HFF-Myc (cell line): ENCODE data around the gene MLLT3.

Experiments used
- DNase-seq: peaks from one replicate; pipeline ENCODE4 v3.0.0-alpha.2; 2011; ENCODE audit warnings: low read depth; ENCODE audit errors: extremely low read depth
- H3K4me3 ChIP-seq: replicated peaks from 2 replicates; pipeline ENCODE4 v1.5.1; 2011; ENCODE audit warnings: low read depth, mild to moderate bottlenecking, control low read depth, low read length
- CTCF ChIP-seq: IDR thresholded peaks from 2 replicates; pipeline ENCODE4 v1.5.1; 2012; ENCODE audit warnings: mild to moderate bottlenecking, low read depth, low read length, control low read depth; ENCODE audit errors: missing control alignments

Gene MLLT3

GRCh38 chr9:20395651-20396050 lies 226.6 kb downstream of the MLLT3 start:
- TF ChIP-seq CTCF: no peak
- no peak for DNase-seq

GRCh38 chr9:20394969-20395368 lies 227.3 kb downstream of the MLLT3 start:
- DNase-seq: peak; percentile 21
- H3K4me3 ChIP-seq: no peak overlapping the region
- no peak for TF ChIP-seq CTCF

More at GRCh38 chr9:20395651-20396050, 226.6 kb downstream of the MLLT3 start:
- H3K4me3 ChIP-seq: no peak overlapping the region

GRCh38 chr9:20391208-20391607 lies 231.1 kb downstream of the MLLT3 start:
- no peak overlapping the region for H3K4me3 ChIP-seq
- DNase-seq: no peak
- no peak for TF ChIP-seq CTCF

- no peak for DNase-seq
- TF ChIP-seq CTCF: no peak
- no peak overlapping the region for H3K4me3 ChIP-seq
Observed at GRCh38 chr9:20390400-20390799, 231.9 kb downstream of the MLLT3 start.

GRCh38 chr9:20387062-20387461 lies 235.2 kb downstream of the MLLT3 start:
- DNase-seq: no peak
- TF ChIP-seq CTCF: no peak
- no peak overlapping the region for H3K4me3 ChIP-seq

GRCh38 chr9:20384642-20385041 lies 237.7 kb downstream of the MLLT3 start:
- no peak for TF ChIP-seq CTCF
- no peak for DNase-seq
- no peak overlapping the region for H3K4me3 ChIP-seq

GRCh38 chr9:20382460-20383071 lies 239.7 kb downstream of the MLLT3 start:
- no peak overlapping the region for H3K4me3 ChIP-seq
- TF ChIP-seq CTCF: no peak
- no peak for DNase-seq
